ENCODE measurements around the gene DCTN4.

Gene DCTN4

GRCh38 chr5:150740992-150741391 is 17.8 kb downstream of the DCTN4 start:
- Histone ChIP-seq H3K36me3 (ENCODE audit: low read length) (no peaks in the 10 kb centered on the region; the same call in 1 of the 2 replicates), H4K20me1 (ENCODE audit: low read depth, low read length) (no peaks in the 10 kb centered on the region), H3K9me2 (replicated peaks; ENCODE audit: insufficient read depth, low read length) (no peaks in the 10 kb centered on the region), H3K9ac (ENCODE audit: low read length) (no peak overlapping the region), H3K79me2 (ENCODE audit: insufficient read depth, low read length) (peaks cover 17% of the 10 kb centered on the region; the same call in 1 of the 2 replicates), H3K4me2 (ENCODE audit: low read depth, low read length, poor library complexity, severe bottlenecking) (no peak overlapping the region), H3F3A (ENCODE audit: insufficient read depth) (no peaks in the 10 kb centered on the region), H3K9me3 (ENCODE audit: insufficient read depth, low read length) (no peaks in the 10 kb centered on the region), H2AFZ (ENCODE audit: low read depth, low read length, severe bottlenecking) (no peak overlapping the region), H3K27me3 (ENCODE audit: low read length) (no peaks in the 10 kb centered on the region), H3K4me3 (ENCODE audit: insufficient read depth, low read length, poor library complexity, severe bottlenecking) (no peak overlapping the region), H3K27ac (ENCODE audit: low read depth, low read length) (no peak overlapping the region)
- TF ChIP-seq EZH2phosphoT487 (conservative IDR thresholded peaks at IDR 0.05; ENCODE audit: low read length) (no peak), CTCF (IDR thresholded peaks at IDR 0.05; ENCODE audit: insufficient read depth, low read length, poor library complexity, severe bottlenecking) (no peak)

GRCh38 chr5:150738862-150739261 is 20.0 kb downstream of the DCTN4 start:
- Histone ChIP-seq H3F3A (ENCODE audit: insufficient read depth) (no peaks in the 10 kb centered on the region), H3K79me2 (ENCODE audit: insufficient read depth, low read length) (peaks cover 33% of the 10 kb centered on the region), H4K20me1 (ENCODE audit: low read depth, low read length) (no peaks in the 10 kb centered on the region)

GRCh38 chr5:150734579-150735384 is 24.0 kb downstream of the DCTN4 start:
- Histone ChIP-seq H2AFZ (ENCODE audit: low read depth, low read length, severe bottlenecking) (no peak overlapping the region), H4K20me1 (ENCODE audit: low read depth, low read length) (no peaks in the 10 kb centered on the region), H3K9me3 (ENCODE audit: insufficient read depth, low read length) (no peaks in the 10 kb centered on the region), H3K36me3 (ENCODE audit: low read length) (peaks cover 20% of the 10 kb centered on the region), H3K9me2 (replicated peaks; ENCODE audit: insufficient read depth, low read length) (no peaks in the 10 kb centered on the region), H3K27me3 (ENCODE audit: low read length) (no peaks in the 10 kb centered on the region), H3K4me3 (ENCODE audit: insufficient read depth, low read length, poor library complexity, severe bottlenecking) (no peak overlapping the region), H3K27ac (ENCODE audit: low read depth, low read length) (no peak overlapping the region), H3K4me2 (ENCODE audit: low read depth, low read length, poor library complexity, severe bottlenecking) (no peak overlapping the region), H3K79me2 (ENCODE audit: insufficient read depth, low read length) (peaks cover 33% of the 10 kb centered on the region), H3K9ac (ENCODE audit: low read length) (no peak overlapping the region), H3F3A (ENCODE audit: insufficient read depth) (no peaks in the 10 kb centered on the region)
- TF ChIP-seq CTCF (IDR thresholded peaks at IDR 0.05; ENCODE audit: insufficient read depth, low read length, poor library complexity, severe bottlenecking) (no peak), EZH2phosphoT487 (conservative IDR thresholded peaks at IDR 0.05; ENCODE audit: low read length) (no peak)

More at GRCh38 chr5:150738862-150739261, 20.0 kb downstream of the DCTN4 start:
- H3K9me2 ChIP-seq (replicated peaks; ENCODE audit: insufficient read depth, low read length) = no peaks in the 10 kb centered on the region
- H3K27me3 ChIP-seq (ENCODE audit: low read length) = no peaks in the 10 kb centered on the region
- H3K9me3 ChIP-seq (ENCODE audit: insufficient read depth, low read length) = no peaks in the 10 kb centered on the region
- no peak overlapping the region for H3K27ac ChIP-seq (ENCODE audit: low read depth, low read length)
- H3K36me3 ChIP-seq (ENCODE audit: low read length) = no peaks in the 10 kb centered on the region; the same call in 1 of the 2 replicates
- TF ChIP-seq EZH2phosphoT487 (conservative IDR thresholded peaks at IDR 0.05; ENCODE audit: low read length) = no peak
- no peak for TF ChIP-seq CTCF (IDR thresholded peaks at IDR 0.05; ENCODE audit: insufficient read depth, low read length, poor library complexity, severe bottlenecking)
- no peak overlapping the region for H3K4me2 ChIP-seq (ENCODE audit: low read depth, low read length, poor library complexity, severe bottlenecking)
- no peak overlapping the region for H3K9ac ChIP-seq (ENCODE audit: low read length)
- H3K4me3 ChIP-seq (ENCODE audit: insufficient read depth, low read length, poor library complexity, severe bottlenecking) = no peak overlapping the region
- H2AFZ ChIP-seq (ENCODE audit: low read depth, low read length, severe bottlenecking) = no peak overlapping the region

Measured in SU-DHL-6 (cell line).